GM12874 (cell line): ENCODE data around the gene CATSPER1.

Experiments used
- TF ChIP-seq, protein P1 (sequence below): IDR thresholded peaks from 2 replicates; pipeline ENCODE4 v1.5.1; 2011; ENCODE audit warnings: low read depth, mild to moderate bottlenecking, control low read depth, low read length, moderate library complexity; ENCODE audit not compliant: insufficient read depth

The CATSPER1 gene

DNA sequence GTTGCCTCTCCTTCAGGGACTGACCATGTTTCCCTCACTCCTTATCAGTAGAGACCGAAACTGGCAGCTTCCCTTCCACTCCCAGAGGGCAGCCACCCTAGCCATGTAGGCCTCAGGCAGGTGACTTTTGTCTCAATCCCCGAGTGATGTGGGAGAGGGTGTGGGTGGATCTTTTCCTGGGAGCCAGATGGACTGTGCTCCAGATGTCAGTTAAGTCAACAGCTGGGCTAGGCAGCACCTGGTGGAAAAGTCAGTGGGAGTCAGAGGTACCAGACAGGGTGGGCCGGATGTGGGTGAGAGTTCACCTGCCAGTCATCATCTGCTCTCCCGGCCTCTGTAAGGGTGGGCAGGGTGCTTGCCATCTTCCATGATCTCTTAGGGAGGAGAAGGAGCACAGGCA lies 22.1 kb downstream of the CATSPER1 start:
- TF ChIP-seq, protein P1, sequence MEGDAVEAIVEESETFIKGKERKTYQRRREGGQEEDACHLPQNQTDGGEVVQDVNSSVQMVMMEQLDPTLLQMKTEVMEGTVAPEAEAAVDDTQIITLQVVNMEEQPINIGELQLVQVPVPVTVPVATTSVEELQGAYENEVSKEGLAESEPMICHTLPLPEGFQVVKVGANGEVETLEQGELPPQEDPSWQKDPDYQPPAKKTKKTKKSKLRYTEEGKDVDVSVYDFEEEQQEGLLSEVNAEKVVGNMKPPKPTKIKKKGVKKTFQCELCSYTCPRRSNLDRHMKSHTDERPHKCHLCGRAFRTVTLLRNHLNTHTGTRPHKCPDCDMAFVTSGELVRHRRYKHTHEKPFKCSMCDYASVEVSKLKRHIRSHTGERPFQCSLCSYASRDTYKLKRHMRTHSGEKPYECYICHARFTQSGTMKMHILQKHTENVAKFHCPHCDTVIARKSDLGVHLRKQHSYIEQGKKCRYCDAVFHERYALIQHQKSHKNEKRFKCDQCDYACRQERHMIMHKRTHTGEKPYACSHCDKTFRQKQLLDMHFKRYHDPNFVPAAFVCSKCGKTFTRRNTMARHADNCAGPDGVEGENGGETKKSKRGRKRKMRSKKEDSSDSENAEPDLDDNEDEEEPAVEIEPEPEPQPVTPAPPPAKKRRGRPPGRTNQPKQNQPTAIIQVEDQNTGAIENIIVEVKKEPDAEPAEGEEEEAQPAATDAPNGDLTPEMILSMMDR: no peak

DNA sequence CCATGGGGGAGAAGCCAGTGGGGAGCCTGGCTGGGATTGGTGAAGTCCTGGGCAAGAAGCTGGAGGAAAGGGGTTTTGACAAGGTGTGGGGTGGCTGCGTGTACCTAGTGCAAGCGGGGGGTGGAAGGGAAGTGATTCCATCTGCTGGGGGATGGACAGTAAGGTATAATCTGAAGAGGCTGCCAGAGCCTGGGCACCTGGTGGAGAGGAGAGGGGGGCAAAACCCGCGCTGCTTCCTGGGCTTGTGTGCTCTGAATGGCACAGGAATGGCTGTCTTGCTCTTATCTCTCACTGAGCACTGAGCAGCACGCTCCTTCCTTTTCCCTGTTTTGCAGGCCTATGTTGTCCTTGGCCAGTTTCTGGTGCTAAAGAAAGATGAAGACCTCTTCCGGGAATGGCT lies 23.0 kb downstream of the CATSPER1 start:
- TF ChIP-seq, protein P1: no peak

DNA sequence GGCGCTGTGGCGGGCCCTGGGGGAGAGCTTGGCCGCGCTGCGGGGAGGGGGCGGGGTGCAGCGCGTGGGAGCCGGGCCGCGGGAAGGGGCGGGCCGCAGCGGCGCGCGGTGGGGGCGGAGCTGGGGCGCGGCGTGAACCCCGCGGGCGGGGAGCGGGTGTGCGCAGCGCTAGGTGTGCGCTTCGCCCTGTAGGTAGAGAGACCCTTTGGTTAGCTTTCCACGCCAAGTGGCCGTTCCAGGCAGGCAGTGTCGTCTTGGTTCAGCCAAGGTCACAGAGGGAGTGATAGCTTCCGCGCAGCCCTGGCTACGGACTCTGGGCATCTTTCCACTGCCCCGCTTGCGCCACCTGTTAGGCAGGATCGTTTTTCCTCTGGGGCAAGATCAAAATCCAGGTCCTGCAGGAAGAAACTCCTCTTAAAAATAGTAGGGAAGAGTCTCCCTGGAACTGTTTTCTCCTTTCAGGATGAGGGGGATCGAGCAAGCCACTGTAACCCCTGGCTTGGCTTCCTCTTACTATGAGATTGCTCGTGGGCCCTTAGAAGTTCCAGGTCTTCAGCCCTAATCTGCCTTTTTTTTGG lies 23.5 kb downstream of the CATSPER1 start:
- TF ChIP-seq, protein P1: no peak

DNA sequence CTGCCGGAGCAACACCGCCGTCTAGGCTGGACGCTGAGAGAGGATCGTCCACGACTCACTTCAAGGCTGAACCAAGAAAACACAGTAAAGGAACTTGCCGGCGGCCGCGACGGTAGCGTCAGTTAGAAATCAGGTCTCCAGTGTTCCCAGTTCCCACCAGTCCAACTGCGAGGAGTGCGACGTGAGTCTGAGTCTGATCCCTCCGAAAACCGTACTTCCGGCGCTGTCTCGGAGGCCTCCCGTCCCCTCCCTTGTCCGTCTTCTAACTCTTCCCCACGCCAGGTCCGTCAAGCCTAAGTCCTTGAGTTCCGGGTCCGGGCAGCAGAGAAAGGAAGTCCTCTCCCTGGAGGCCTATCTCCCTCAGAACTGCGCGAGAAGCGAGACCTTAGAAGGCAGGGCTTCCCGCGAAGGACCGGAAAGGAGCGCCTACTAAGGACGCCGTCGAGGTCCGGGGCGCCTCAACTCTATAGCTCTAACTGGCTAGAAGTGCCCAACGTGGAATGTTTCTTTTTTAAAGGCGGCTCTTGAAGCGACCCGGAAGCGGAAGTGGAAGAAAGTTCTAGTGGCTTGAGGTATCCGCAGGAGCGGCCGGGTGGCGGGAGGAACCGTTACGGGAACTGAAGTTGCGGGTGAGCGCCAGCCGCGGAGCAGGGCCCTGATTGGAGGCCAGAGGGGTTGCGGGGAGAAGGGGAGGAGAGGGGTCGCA lies 24.2 kb downstream of the CATSPER1 start, which contains the start of the genes BANF1 and EIF1AD:
BANF1 (plus strand) TSS at position 562 of the 706 bp plus-strand sequence. CDS start 748 bp downstream, outside the sequence.
EIF1AD (minus strand) TSS at position 216 of the 706 bp plus-strand sequence. CDS start 1,768 bp downstream, outside the sequence.
- TF ChIP-seq, protein P1: no peak

DNA sequence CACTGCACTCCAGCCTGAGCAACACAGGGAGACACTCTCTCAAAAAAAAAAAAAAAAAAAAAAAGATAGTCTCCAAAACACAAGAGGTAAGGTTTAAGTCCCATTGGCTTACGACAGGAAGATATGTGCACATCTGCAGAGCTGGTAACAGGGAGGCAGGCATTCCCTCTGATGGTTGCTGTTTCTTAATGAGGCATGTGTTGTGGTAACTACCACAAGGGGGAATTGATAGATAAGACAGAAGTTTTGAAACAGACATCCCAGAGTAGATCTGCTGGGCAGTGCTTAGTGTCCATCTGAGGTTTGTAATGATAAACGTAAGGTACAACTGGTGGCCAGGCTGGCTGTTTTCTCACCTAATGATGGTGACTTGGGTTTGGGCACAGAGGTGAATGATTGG lies 29.0 kb downstream of the CATSPER1 start:
- TF ChIP-seq, protein P1: no peak

DNA sequence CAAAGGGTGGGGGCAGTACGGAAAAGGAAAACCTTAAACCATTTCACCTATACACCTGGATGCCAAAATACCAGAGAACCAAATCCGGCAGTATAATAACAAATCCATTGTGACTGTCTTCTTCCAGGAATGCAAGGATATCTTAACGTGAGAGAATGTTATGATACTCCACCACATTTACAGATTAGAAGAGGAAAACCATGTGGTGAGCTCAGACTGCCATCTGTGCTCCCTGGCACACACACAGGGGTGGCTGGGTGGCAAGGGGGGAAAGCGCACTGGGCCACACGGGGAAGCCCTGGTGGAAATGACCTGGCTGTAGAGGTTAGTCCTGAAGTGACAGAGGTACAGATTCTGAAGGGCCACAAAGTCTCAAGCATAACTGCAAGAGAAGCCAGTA lies 34.2 kb downstream of the CATSPER1 start:
- TF ChIP-seq, protein P1: no peak

DNA sequence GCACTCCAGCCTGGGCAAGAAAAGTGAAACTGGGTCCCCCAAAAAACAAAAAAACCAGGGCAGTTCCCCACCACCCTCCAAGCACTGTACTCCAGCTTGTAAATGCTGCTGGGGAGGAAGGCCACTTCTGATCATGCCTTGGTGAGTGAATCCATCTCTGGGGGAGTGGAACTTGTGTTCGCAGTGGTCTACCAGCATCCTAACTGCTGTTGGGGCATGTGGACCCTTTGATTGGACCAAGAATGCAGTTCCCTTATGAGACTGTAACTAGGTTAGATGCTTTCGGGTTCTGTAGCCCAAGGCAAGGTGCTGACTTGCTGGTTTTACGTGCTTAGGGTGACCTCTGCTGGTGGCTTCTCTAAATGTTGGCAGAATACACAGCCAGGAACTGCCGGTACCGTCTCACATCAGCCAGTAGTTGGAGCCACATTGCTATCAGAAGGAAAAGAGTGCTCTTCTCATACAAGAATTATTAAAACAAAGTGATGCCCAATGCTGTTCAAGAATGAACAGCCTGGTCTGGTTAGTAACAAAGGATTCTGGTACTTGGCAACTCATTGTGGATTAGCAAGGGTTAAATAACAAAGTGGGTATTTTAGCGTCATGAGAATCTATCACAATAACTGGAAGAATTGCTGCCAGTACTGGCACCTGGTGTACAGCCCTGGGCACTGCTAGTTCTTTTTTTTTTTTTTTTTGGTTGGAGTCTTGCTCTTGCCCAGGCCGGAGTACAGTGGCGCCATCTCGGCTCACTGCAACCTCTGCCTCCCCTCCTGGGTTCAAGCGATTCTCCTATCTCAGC lies 37.3 kb downstream of the CATSPER1 start:
- TF ChIP-seq, protein P1: peak; percentile 81
